ENCODE data around the gene C2orf68. TPM values are rescaled to one million over a fixed set of nuclear protein-coding genes. Genes with fewer than 3 reads are reported as not detected.
"Not testable (repeated sequence)": the region's sequence is repeated elsewhere in the genome, so short reads cannot be mapped to it uniquely, and the experiment has no call there.

The C2orf68 gene
- total RNA-seq, 2 donors from 2014 or later, result 9.9 to 14.5 TPM

DNA sequence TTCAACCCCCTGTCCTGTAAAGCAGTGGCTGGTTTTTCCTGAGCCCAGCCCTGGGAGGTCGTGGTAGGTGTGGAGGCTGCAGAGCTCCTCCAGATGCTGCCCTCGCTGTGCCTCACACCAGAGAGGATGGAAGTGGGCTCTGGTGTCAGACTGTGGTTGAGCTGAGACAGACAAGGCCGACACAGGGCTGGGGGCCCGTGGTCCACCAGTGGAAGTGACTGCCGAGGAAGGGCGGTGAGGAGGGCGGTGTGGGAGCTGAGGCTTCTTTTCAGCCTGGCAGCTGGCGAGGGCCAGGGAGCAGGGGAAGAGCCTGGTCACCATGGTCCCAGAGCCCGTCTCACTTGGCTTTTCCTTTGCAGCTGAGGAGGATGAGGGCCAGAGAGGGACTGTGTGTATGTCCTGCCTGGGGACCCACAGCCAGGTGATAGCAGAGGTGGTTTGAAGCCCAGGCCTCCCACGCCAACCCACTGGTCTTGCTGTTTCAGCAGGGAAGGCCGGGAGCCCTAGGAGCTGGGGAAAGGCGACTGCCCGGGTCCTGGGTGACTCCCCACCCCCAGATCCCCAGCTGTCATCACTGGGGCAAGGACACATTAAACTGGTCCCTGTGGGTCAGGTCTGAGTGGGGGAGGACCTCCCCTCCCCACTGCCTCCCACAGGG, 47.6 kb upstream of the C2orf68 start:
- H3K4me1 ChIP-seq, result no peaks in the 10 kb centered on the region
- H3K27ac ChIP-seq, result no peak overlapping the region
- H3K36me3 ChIP-seq (replicated peaks in 1 of 2; ENCODE audit: insufficient read depth in 1 of 2, low read depth in 2 of 2), result no peaks in the 10 kb centered on the region
- H3K9me3 ChIP-seq, result no peaks in the 10 kb centered on the region
- no peak for DNase-seq
- no peak overlapping the region for H3K4me3 ChIP-seq
- 84 to 97% methylated on average over 5 to 13 of the region's 13 CpGs for WGBS, 2 donors
- no peak for ATAC-seq
- no peaks in the 10 kb centered on the region for H3K27me3 ChIP-seq
- TF ChIP-seq POLR2A (IDR thresholded peaks at IDR 0.05), result no peak
- TF ChIP-seq, protein P1, sequence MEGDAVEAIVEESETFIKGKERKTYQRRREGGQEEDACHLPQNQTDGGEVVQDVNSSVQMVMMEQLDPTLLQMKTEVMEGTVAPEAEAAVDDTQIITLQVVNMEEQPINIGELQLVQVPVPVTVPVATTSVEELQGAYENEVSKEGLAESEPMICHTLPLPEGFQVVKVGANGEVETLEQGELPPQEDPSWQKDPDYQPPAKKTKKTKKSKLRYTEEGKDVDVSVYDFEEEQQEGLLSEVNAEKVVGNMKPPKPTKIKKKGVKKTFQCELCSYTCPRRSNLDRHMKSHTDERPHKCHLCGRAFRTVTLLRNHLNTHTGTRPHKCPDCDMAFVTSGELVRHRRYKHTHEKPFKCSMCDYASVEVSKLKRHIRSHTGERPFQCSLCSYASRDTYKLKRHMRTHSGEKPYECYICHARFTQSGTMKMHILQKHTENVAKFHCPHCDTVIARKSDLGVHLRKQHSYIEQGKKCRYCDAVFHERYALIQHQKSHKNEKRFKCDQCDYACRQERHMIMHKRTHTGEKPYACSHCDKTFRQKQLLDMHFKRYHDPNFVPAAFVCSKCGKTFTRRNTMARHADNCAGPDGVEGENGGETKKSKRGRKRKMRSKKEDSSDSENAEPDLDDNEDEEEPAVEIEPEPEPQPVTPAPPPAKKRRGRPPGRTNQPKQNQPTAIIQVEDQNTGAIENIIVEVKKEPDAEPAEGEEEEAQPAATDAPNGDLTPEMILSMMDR (IDR thresholded peaks at IDR 0.05), result no peak
- intact Hi-C loops (cut with DNase I), result no loop called here

DNA sequence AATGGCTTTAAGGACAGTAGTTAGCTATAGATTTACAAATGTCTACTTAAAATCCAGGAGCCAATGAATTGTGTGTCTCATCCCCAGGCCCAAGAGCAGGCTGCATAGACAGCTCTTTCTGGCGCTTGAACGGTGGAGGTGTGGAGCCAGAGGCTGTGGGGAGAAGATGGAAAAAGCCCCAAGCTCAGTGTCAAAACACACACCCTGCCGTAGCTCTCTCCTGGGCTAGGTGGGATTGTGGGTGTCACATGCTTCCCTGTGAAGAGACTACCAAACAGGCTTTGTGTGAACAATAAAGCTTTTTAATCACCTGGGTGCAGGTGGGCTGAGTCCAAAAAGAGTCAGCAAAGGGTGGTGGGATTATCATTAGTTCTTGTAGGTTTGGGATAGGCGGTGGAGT, 45.5 kb upstream of the C2orf68 start:
- 92 to 94% methylated on average over 4 of the region's 4 CpGs for WGBS, 2 donors
- H3K27ac ChIP-seq; ATAC-seq; H3K9me3 ChIP-seq; DNase-seq; intact Hi-C loops (cut with DNase I); H3K27me3 ChIP-seq; H3K4me3 ChIP-seq; H3K4me1 ChIP-seq; H3K36me3 ChIP-seq (replicated peaks in 1 of 2; ENCODE audit: insufficient read depth in 1 of 2, low read depth in 2 of 2): not testable (repeated sequence)

DNA sequence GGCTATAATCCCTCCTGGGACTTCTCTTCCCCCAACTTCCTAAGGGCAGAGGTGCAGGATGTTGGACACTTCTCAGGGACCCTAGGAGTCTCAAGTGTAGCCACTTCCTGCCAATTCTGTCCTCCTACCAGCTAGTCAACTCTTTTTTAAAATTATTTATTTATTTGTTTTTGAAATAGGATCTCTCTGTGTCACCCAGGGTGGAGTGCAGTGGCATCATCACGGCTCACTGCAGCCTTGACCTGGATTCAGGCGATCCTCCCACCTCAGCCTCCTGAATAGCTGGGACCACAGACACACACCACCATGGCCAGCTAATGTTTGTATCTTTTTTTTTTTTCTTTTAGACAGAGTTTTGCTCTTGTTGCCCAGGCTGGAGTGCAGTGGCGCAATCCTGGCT, 44.6 kb upstream of the C2orf68 start:
- 87 to 93% methylated on average over 3 of the region's 3 CpGs for WGBS, 2 donors
- TF ChIP-seq, protein P1 (IDR thresholded peaks at IDR 0.05), result no peak
- no peak for TF ChIP-seq POLR2A (IDR thresholded peaks at IDR 0.05)
- DNase-seq (no peak), ATAC-seq (no peak)
- H3K4me1 ChIP-seq, result no peaks in the 10 kb centered on the region
- H3K27me3 ChIP-seq, result no peaks in the 10 kb centered on the region
- H3K9me3 ChIP-seq, result no peaks in the 10 kb centered on the region
- intact Hi-C loops (cut with DNase I), result no loop called here
- H3K4me3 ChIP-seq, result no peak overlapping the region
- peaks cover 0 to 1% of the 10 kb centered on the region in 2 donors for H3K36me3 ChIP-seq (replicated peaks in 1 of 2; ENCODE audit: insufficient read depth in 1 of 2, low read depth in 2 of 2)
- no peak overlapping the region for H3K27ac ChIP-seq

DNA sequence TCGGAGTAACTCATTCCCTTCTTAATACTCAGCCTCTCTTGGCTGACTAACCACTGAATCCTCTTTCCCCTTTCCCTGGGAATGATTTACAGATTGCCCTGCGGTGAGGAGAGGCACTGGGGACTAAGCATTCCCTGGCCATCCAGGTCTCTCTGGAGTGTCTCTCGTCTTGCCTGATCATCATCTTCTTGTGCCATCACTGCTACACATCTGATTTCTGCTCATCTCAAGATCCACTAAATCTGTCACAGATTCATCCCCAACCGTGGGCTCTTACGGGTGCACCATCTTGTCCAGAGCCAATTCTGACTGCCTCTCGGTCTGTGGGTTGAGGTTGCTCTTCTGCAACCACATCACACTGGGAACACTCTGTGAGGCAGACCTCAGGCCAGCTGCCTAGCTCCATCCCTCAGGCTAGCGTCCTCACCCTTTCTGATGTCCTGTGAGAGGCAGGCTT, 44.1 kb upstream of the C2orf68 start:
- intact Hi-C loops (cut with DNase I), result no loop called here
- H3K4me3 ChIP-seq, result no peak overlapping the region
- DNase-seq, result no peak
- ATAC-seq, result no peak
- TF ChIP-seq POLR2A (IDR thresholded peaks at IDR 0.05), result no peak
- TF ChIP-seq, protein P1 (IDR thresholded peaks at IDR 0.05), result no peak
- H3K9me3 ChIP-seq, result no peaks in the 10 kb centered on the region
- no peak overlapping the region for H3K27ac ChIP-seq
- WGBS, 2 donors, result 87 to 92% methylated on average over 7 of the region's 7 CpGs
- H3K4me1 ChIP-seq, result peaks cover 1% of the 10 kb centered on the region
- peaks cover 0 to 1% of the 10 kb centered on the region in 2 donors for H3K36me3 ChIP-seq (replicated peaks in 1 of 2; ENCODE audit: insufficient read depth in 1 of 2, low read depth in 2 of 2)
- H3K27me3 ChIP-seq, result no peaks in the 10 kb centered on the region

DNA sequence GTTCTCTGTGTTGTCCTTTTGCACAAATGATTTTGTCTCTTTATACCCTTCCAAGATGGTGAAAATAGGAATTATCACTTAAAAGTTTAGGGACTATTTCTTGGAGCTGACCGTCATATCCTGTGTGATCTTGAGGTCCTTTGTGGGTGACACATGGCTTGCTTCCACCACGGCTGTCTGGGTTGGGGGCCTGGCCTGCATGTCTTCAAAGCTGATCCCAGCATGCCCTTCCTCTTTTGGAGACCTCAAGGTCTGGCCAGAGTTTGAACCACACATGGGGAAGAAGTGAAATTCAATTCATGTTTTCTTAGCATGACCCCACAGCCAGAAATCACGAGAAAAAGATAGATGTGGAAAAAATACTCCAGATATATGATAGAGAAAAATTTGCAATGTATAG, 42.1 kb upstream of the C2orf68 start:
- H3K9me3 ChIP-seq, result no peaks in the 10 kb centered on the region
- H3K36me3 ChIP-seq (replicated peaks in 1 of 2; ENCODE audit: insufficient read depth in 1 of 2, low read depth in 2 of 2), result peaks cover 10 to 12% of the 10 kb centered on the region in 2 donors
- H3K4me3 ChIP-seq, result no peak overlapping the region
- intact Hi-C loops (cut with DNase I), result no loop called here
- no peak for TF ChIP-seq POLR2A (IDR thresholded peaks at IDR 0.05)
- TF ChIP-seq, protein P1 (IDR thresholded peaks at IDR 0.05), result no peak
- H3K27ac ChIP-seq, result no peak overlapping the region
- ATAC-seq (no peak), DNase-seq (peak in 1 of 4 donors; percentile 28)
- H3K4me1 ChIP-seq, result peaks cover 8% of the 10 kb centered on the region
- WGBS, 2 donors, result 77 to 80% methylated on average over 3 of the region's 3 CpGs
- H3K27me3 ChIP-seq, result no peaks in the 10 kb centered on the region
